Stimulated activated CD8-positive, alpha-beta memory T cell treated with anti-CD3 and anti-CD28 coated beads, Interleukin-15, amount 100 ng/mL, for 48 hours (primary cell): ENCODE measurements around the gene DCAF5.

ENCODE experiments used
- DNase-seq, 2 donors: peaks; one replicate each; pipeline ENCODE4 v3.0.0-alpha.2; 2020; ENCODE audit warnings: low read depth in 2 of 2

The DCAF5 gene

GRCh38 chr14:69149461-69150244, 3.3 kb downstream of the DCAF5 start:
- no peak for DNase-seq

GRCh38 chr14:69142101-69142500, 10.8 kb downstream of the DCAF5 start:
- DNase-seq, result no peak

- DNase-seq, result no peak
Measured at GRCh38 chr14:69141550-69141949, 11.4 kb downstream of the DCAF5 start.

DNA sequence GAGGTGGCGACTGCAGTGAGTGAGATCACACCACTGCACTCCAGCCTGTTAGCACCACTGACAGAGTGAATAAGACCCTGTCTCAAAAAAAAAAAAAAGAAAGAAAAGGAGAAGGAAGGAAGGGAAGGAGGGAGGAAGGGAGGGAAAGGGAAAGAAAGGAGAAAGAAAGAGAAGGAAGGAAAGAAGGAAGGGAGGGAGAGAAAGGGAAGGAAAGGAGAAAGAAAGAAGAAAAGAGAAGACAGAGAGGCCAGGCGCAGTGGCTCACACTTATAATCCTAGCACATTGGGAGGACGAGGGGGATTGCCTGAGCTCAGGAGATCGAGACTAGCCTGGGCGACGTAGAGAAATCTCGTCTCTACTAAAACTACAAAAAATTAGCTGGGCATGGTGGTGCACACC, 13.2 kb downstream of the DCAF5 start:
- no peak for DNase-seq

GRCh38 chr14:69137843-69138535, 14.9 kb downstream of the DCAF5 start:
- DNase-seq, result no peak

GRCh38 chr14:69137416-69137815, 15.5 kb downstream of the DCAF5 start:
- no peak for DNase-seq

DNA sequence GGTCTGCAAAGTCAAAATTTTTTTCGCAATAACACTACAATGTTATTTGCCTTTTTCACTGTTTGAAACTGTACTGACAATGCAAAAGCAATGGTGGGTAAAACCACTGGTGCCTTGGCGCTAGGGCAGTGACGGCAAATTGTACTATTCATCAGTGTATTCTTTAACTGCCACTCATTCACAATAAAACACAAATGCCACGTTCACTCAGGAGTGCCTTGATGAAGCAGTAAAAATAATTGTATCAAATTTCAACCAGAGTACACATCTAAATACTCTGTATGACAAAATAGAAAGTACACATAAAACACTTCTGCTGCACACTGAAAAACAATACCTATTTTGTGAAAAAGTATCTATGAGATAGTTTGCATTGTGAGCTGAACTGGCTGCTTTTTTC, 17.8 kb downstream of the DCAF5 start:
- DNase-seq, result no peak

DNA sequence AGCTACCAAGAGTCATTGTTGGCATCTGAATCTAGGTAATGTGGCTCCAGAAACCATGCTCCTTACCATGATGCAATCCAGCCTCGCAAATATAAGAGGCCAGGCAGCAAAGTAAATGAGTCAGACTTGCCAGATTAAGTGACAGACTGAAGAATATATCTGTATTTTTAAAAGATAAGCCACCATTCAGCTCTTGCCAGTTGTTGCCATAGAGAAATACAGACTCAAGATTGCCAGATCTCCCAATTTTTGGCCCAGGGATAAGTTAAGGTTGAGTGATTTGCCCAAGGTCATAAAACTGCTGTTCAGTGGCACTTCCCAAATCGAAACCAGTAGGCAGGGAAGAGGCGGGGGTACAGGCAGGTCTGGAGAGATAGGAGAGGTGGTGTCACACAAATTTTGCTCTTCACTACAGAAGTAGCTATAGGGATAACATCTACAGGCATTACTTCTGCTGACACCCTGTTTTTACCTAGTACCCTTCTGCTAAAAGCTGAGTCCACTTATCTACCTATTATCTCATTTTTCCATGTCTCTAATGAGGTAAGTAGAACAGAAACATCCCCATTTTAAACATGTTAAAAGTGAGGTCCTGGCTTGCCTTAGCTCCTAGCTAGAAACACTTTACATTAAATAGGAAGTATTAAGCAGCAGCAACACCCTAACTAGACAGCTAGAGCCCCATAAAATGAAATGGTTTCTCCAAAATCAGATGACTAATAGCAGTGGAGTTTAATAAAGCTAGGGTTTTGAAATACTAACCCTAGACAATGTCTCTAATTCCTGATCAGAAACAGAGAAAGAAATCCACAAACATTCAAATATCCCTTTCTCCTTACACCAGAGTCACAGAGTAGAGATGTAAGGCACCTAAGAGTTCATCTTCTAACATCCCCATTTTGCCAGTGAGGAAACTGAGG, 19.5 kb downstream of the DCAF5 start:
- DNase-seq, result no peak

GRCh38 chr14:69132513-69133181, 20.3 kb downstream of the DCAF5 start:
- DNase-seq, result no peak

DNA sequence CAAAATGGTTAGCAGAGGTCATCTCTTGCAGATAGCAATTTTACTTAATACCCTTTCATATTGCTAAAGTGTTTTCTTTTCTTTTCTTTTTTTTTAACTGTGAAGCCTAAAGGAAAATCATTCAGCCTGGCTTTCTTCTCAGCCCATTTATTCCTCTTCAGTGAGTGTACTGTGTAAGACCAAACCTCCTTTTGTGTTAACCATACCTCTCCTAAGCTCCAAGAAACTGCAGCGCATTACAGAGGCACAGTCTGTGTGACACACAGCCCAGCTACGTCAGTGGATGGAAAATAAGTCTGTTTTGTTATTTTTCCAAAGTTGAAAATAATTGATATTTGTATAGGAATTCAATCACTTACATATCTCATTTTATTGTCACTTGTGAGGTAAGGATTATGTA, 21.7 kb downstream of the DCAF5 start:
- no peak for DNase-seq

DNA sequence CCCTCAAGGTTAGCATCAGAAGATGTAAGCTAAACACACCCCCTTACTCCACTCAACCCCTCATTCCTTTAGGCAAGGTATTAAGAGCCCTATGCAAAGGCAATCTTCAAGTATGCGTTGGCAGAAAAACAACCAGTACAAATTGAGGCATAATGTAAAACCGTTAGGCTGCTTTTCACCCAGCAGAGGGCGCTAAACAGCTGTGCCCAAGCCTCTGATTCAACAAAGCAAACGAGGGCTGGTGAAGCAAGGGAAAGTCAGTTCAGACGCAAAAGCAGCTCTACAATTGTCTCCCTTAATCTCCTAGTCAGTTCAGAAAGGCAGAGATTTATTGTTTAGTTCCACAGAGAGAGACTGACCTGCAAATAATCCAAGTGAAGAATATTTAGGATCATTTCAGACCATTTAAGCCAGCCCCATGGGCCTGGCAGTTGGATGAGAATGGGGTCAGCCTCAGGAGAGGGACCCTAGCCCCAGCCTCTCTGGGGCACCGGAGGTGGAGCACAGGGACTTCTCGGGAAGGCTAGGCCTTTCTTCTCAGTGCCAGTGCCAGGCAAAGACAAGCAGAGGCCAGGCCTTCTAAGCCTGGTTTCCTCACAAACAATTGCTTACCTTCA, 23.5 kb downstream of the DCAF5 start:
- no peak for DNase-seq

GRCh38 chr14:69118305-69118704, 34.6 kb downstream of the DCAF5 start:
- no peak for DNase-seq

- DNase-seq, result no peak
Measured at GRCh38 chr14:69117020-69117767, 35.7 kb downstream of the DCAF5 start.

DNA sequence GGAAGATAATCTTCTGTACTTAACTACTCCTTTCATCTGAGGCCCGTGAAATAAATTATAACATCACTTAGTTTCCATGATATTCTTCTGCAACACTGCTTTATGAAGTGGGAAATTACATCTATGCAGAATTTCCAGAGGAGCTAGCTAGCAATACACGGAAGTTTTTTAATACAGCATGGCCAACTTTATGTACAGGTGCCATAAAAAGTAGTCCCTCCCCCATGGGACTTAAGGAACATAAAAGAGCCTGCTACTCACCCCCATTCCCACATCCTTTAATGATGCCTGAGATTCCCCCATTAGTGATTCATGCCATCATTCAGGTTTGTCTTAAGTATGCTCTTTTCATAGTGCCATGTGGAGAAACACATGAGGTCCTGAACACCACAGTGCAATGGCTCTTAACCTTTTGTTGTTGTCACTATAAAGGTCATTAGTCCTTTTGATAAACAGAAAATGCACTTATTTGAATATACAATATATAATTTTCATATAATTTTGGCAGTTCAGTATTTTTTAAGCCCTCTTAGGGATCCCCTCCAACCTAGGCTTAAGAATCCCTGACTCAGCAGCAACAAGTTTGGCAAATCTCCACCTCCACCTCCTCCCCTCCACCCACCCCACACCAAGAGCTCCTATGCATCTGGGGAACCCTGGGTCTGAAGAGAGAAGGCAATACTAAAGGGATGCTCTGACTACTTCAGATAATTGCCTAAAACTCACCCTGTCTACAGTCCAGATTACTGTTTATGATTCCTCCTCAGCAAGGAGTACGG, 37.3 kb downstream of the DCAF5 start:
- no peak for DNase-seq

DNA sequence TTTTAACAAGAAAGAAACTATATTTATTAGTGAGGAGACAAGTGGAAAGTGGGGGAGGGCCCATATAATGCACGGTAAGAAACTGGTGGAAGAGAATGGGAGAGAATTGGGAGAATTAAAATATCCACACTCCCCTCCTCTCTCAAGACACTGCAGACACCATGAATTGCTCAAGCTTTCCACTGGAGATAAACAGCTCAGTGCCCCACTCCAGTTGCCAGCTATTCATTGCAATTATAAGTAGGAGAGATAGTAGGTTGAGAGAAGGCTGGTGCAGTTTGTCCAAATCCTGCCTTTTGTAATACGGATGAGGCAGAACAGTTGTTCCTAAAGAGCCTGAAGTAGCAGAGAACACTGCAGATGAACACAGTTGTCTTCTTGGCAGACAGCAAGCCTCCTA, 38.2 kb downstream of the DCAF5 start:
- DNase-seq, result no peak

DNA sequence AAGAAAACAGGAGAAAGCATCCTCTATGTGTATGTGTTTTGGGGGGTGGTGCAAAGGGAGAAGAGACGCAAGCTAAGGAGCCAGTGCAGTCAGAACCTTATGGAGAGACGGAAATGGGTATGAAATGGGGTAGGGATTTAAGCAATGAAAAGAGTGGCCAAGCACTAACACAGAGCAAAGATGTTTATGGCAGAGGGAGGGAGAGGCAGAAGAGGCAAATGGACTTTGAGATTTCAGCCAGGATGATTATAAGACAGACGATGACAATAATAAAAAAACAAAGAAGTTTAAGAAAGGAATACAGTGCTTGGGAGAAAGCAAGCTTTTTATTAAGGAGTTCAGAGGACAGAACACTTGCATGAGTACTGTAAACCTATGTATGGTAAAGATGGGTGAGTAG, 44.6 kb downstream of the DCAF5 start:
- no peak for DNase-seq

GRCh38 chr14:69107407-69108003, 45.4 kb downstream of the DCAF5 start:
- DNase-seq, result no peak

- DNase-seq, result no peak
Measured at GRCh38 chr14:69106451-69106850, 46.5 kb downstream of the DCAF5 start.

DNA sequence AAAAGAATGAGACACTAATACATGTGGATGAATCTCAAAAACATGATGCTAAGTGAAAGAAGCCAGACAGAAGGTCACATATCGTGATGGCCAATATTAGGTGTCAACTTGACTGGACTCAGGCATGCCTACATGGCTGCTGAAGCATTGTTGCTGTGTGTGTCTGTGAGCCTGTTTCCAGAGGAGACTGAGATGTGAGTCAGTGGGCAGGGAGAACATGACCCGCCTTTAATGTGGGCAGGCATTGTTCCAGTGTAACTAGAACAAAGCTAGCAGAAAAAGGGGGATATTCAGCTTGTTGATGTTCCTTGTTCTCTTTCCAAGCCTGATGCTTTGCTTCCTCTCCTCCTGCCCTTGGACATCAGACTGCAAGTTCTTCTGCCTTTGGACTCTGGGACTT, 47.6 kb downstream of the DCAF5 start:
- DNase-seq, result no peak
